Left ventricle myocardium inferior (tissue), 1 donor: ENCODE results near the gene LRMDA. TPM values are rescaled to one million over a fixed set of nuclear protein-coding genes. Genes with fewer than 3 reads are reported as not detected.

Source experiments
- DNase-seq: peaks from one replicate; pipeline ENCODE4 v3.0.0-alpha.2; 2020
- H3K27ac ChIP-seq: fragments of 200-600 bp; replicated peaks from 2 replicates; pipeline ENCODE4 v1.8.0; 2021
- H3K27me3 ChIP-seq: fragments of 200-600 bp; 2 replicates; pipeline ENCODE4 v1.8.0; 2021; ENCODE audit warnings: low read depth
- H3K36me3 ChIP-seq: fragments of 200-600 bp; 2 replicates; pipeline ENCODE4 v1.8.0; 2021
- H3K4me1 ChIP-seq: fragments of 200-600 bp; 2 replicates; pipeline ENCODE4 v1.8.0; 2021
- H3K4me3 ChIP-seq: fragments of 200-600 bp; 2 replicates; pipeline ENCODE4 v1.8.0; 2021; ENCODE audit warnings: mild to moderate bottlenecking, moderate library complexity
- H3K9me3 ChIP-seq: fragments of 200-600 bp; replicated peaks from 2 replicates; pipeline ENCODE4 v1.8.0; 2021
- intact Hi-C: fragments of 100-400 bp; cut with micrococcal nuclease; formaldehyde crosslinking; loops from one replicate; pipeline ENCODE4 v1.11.0; 2022
- total RNA-seq: library from RNA; stranded (reverse); fragmentation: NEBNext Ultra II Directional; extraction: Animal tissue kit (Norgen Biotek cat#: 25700); gene quantifications from one replicate; pipeline ENCODE4 v1.2.1, GENCODE V29; 2021
- TF ChIP-seq, protein P1 (sequence below): fragments of 200-600 bp; IDR thresholded peaks from 2 replicates; pipeline ENCODE4 v1.8.0; 2021; ENCODE audit warnings: antibody characterized with exemption, mild to moderate bottlenecking, borderline replicate concordance
- donor health status: DM: no; HTN: yes; CAD: no; lungs with severe emphysema.

Gene LRMDA
- total RNA-seq, 1 donor from 2014 or later = 18.7 TPM

DNA sequence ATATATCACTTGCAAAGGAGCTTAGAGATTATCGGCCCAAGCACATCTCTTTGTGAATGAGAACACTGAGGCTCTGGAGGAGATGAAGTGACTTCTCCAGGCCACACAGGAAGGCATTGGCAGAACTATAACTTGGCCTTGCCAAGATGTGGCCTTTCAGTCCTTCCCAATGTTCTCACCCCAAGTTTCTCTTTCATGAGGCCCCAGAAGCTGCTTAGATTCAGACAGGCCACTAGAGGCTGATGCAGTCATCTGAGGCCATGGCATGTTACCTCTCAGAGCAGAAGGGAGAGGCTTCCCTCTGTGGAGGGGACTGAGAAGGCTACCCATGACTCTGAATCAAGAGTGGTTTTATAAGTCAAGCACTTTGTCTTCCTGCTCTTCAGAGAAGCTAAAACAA, 1003.7 kb downstream of the LRMDA start:
- intact Hi-C loops = no loop called here
- H3K4me1 ChIP-seq = peaks cover 72% of the 10 kb centered on the region
- no peaks in the 10 kb centered on the region for H3K36me3 ChIP-seq
- peak overlapping the region; percentile 91 for H3K27ac ChIP-seq
- no peaks in the 10 kb centered on the region for H3K27me3 ChIP-seq
- TF ChIP-seq, protein P1, sequence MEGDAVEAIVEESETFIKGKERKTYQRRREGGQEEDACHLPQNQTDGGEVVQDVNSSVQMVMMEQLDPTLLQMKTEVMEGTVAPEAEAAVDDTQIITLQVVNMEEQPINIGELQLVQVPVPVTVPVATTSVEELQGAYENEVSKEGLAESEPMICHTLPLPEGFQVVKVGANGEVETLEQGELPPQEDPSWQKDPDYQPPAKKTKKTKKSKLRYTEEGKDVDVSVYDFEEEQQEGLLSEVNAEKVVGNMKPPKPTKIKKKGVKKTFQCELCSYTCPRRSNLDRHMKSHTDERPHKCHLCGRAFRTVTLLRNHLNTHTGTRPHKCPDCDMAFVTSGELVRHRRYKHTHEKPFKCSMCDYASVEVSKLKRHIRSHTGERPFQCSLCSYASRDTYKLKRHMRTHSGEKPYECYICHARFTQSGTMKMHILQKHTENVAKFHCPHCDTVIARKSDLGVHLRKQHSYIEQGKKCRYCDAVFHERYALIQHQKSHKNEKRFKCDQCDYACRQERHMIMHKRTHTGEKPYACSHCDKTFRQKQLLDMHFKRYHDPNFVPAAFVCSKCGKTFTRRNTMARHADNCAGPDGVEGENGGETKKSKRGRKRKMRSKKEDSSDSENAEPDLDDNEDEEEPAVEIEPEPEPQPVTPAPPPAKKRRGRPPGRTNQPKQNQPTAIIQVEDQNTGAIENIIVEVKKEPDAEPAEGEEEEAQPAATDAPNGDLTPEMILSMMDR = peak; percentile 21
- no peak for DNase-seq
- H3K9me3 ChIP-seq = no peaks in the 10 kb centered on the region
- H3K4me3 ChIP-seq = no peak overlapping the region

- intact Hi-C loops = no loop called here
- TF ChIP-seq, protein P1 = no peak
- Histone ChIP-seq H3K4me3 (no peak overlapping the region), H3K27me3 (no peaks in the 10 kb centered on the region), H3K36me3 (no peaks in the 10 kb centered on the region), H3K27ac (peak overlapping the region; percentile 91), H3K9me3 (no peaks in the 10 kb centered on the region), H3K4me1 (peaks cover 60% of the 10 kb centered on the region)
- DNase-seq = peak; percentile 64
These were observed 1005.0 kb downstream of the LRMDA start for GRCh38 chr10:76436401-76436811.

- Histone ChIP-seq H3K4me3 (no peak overlapping the region), H3K27ac (peak overlapping the region; percentile 91), H3K9me3 (no peaks in the 10 kb centered on the region), H3K4me1 (peaks cover 54% of the 10 kb centered on the region), H3K27me3 (no peaks in the 10 kb centered on the region), H3K36me3 (no peaks in the 10 kb centered on the region)
- TF ChIP-seq, protein P1 = no peak
- intact Hi-C loops = no loop called here
- DNase-seq = no peak
These were observed 1005.6 kb downstream of the LRMDA start for GRCh38 chr10:76436981-76437380.

DNA sequence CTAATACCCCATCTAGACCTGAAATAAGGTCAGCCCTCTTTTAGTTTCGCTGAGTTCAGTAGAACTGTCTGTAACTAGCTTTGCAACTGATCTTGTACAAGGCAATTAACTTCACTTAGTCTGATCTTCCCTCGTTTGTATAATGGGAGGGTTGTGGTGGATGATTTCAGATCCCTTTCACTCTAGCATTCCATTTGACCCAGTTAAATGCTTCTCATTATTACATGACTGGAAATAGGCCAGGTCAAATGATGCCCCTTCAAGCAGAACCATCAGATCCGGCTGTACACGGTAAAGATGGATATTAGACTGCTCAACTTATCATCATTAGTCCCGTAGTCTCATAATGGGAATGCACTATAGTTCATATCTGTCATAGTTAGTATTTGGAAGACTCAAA, 1009.0 kb downstream of the LRMDA start:
- H3K4me3 ChIP-seq = no peak overlapping the region
- TF ChIP-seq, protein P1 = no peak
- intact Hi-C loops = no loop called here
- no peak for DNase-seq
- H3K4me1 ChIP-seq = peaks cover 48% of the 10 kb centered on the region
- H3K9me3 ChIP-seq = no peaks in the 10 kb centered on the region
- no peaks in the 10 kb centered on the region for H3K36me3 ChIP-seq
- H3K27me3 ChIP-seq = no peaks in the 10 kb centered on the region
- no peak overlapping the region for H3K27ac ChIP-seq

- Histone ChIP-seq H3K9me3 (no peaks in the 10 kb centered on the region), H3K4me3 (no peak overlapping the region), H3K4me1 (peaks cover 33% of the 10 kb centered on the region), H3K27ac (no peak overlapping the region), H3K36me3 (no peaks in the 10 kb centered on the region), H3K27me3 (no peaks in the 10 kb centered on the region)
- TF ChIP-seq, protein P1 = no peak
- no peak for DNase-seq
- intact Hi-C loops = no loop called here
These were observed 1010.7 kb downstream of the LRMDA start for GRCh38 chr10:76442113-76442512.
